Testis (tissue), 5 donors: Measurements from ENCODE around the gene ZNF285. TPM values are rescaled to one million over a fixed set of nuclear protein-coding genes. Genes with fewer than 3 reads are reported as not detected.

Experiments
- DNase-seq: peaks from one replicate; pipeline ENCODE4 v3.0.0-alpha.2; 2019
- H3K27ac ChIP-seq, 2 donors: fragments of 200-600 bp; sonication (generic); one replicate each; pipeline ENCODE4 v1.5.1; 2019
- H3K27me3 ChIP-seq: fragments of 200-600 bp; sonication (generic); one replicate; pipeline ENCODE4 v1.5.1; 2019
- H3K36me3 ChIP-seq: fragments of 200-600 bp; sonication (generic); one replicate; pipeline ENCODE4 v1.5.1; 2017; ENCODE audit warnings: low read depth; ENCODE audit errors: missing control alignments
- H3K4me1 ChIP-seq: fragments of 200-600 bp; sonication (generic); one replicate; pipeline ENCODE4 v1.5.1; 2019
- H3K4me3 ChIP-seq, 2 donors: fragments of 200-600 bp; sonication (generic); one replicate each; pipeline ENCODE4 v1.5.1; 2017 to 2019
- H3K9me3 ChIP-seq: fragments of 200-600 bp; sonication (generic); one replicate; pipeline ENCODE4 v1.5.1; 2017
- CTCF ChIP-seq, 3 experiments: fragments of 450-650 bp in 2 of 3; fragments of 200-600 bp in 1 of 3; sonication (generic) in 1 of 3; IDR thresholded peaks; one replicate each; pipeline ENCODE4 v1.5.1; 2016 to 2019; ENCODE audit warnings: antibody characterized with exemption in 3 of 3, mild to moderate bottlenecking in 2 of 3, moderate library complexity in 1 of 3
- POLR2A ChIP-seq: fragments of 450-650 bp; IDR thresholded peaks from one replicate; pipeline ENCODE4 v1.6.1; 2017; ENCODE audit warnings: antibody characterized with exemption, mild to moderate bottlenecking, moderate library complexity
- WGBS, 2 donors: methylation state at CpG; one replicate each; pipeline ENCODE4 v1.1.5; 2018; 5-methylcytosine and 5-hydroxymethylcytosine counted together
- intact Hi-C: fragments of 100-400 bp; cut with DNase I; formaldehyde crosslinking; loops from one replicate; pipeline ENCODE4 v1.15.1; 2023; ENCODE audit warnings: low total_unique reads
- long read RNA-seq, 2 donors: transcript quantifications; one replicate each; lab custom pipeline, GENCODE V29; 2026
- polyA plus RNA-seq: library from polyadenylated mRNA; stranded (reverse); fragments of 350-450 nt; fragmentation: Illumina TruSeq; extraction: RNeasy Lipid Tissue Mini Kit (QIAGEN cat#74804); gene quantifications from one replicate; pipeline ENCODE4 v1.2.3, GENCODE V29; 2014; ENCODE audit warnings: low read depth, low replicate concordance; ENCODE audit not compliant: insufficient read depth
- total RNA-seq, 2 donors: library from RNA; depleted of rRNA; stranded (reverse); fragments of >200 nt; gene quantifications; one replicate each; pipeline ENCODE4 v1.2.3, GENCODE V29; 2016

Gene ZNF285
- total RNA-seq, result 1 to 10 TPM; 7.1 to 7.9 TPM
- polyA plus RNA-seq, result 5.4 TPM
- long read RNA-seq, donor 1, full-length matches to known transcripts, result 3 of 8 reads
- long read RNA-seq, donor 1, partial matches to known transcripts, result 5 of 8 reads
- long read RNA-seq, donor 1, other reads (novel, unspliced or antisense), result 0 of 8 reads
- long read RNA-seq, donor 2, full-length matches to known transcripts, result 1 of 1 reads
- long read RNA-seq, donor 2, partial matches to known transcripts, result 0 of 1 reads
- long read RNA-seq, donor 2, other reads (novel, unspliced or antisense), result 0 of 1 reads

GRCh38 chr19:44401139-44402115 is at the start of gene ZNF285:
TSS of gene ZNF285 (minus strand) at chr19:44401608. CDS start at chr19:44397213, 4,395 bp downstream.
- peak within 1 kb of the TSS; percentile 60 to 79 for H3K4me3 ChIP-seq
- no peaks in the 10 kb centered on the region for H3K36me3 ChIP-seq
- peak; percentile 96 for DNase-seq
- WGBS, 2 donors, result 3 to 5% methylated on average over 43 of the region's 43 CpGs
- TF ChIP-seq POLR2A, result no peak
- no peak for TF ChIP-seq CTCF (IDR thresholded peaks at IDR 0.05)
- H3K27ac ChIP-seq, result no peak within 1 kb of the TSS
- H3K27me3 ChIP-seq, result no peaks in the 10 kb centered on the region
- peaks cover 4% of the 10 kb centered on the region for H3K4me1 ChIP-seq
- no peaks in the 10 kb centered on the region for H3K9me3 ChIP-seq
- intact Hi-C loops, result no loop called here

GRCh38 chr19:44447916-44448674 is 46.7 kb upstream of the ZNF285 start, which contains the start of gene ZNF229:
TSS of gene ZNF229 (minus strand) at chr19:44448472. CDS start at chr19:44442847, 5,625 bp downstream.
- DNase-seq, result peak; percentile 98
- H3K36me3 ChIP-seq, result no peaks in the 10 kb centered on the region
- H3K4me1 ChIP-seq, result no peaks in the 10 kb centered on the region
- peak within 1 kb of the TSS; percentile 46 to 78 for H3K4me3 ChIP-seq
- no peaks in the 10 kb centered on the region for H3K27me3 ChIP-seq
- no peaks in the 10 kb centered on the region for H3K9me3 ChIP-seq
- intact Hi-C loops, result no loop called here
- TF ChIP-seq CTCF (IDR thresholded peaks at IDR 0.05) (no peak), POLR2A (no peak)
- WGBS, 2 donors, result 3% methylated on average over 37 to 45 of the region's 45 CpGs
- H3K27ac ChIP-seq, result no peak within 1 kb of the TSS

GRCh38 chr19:44438441-44438840 is 37.0 kb upstream of the ZNF285 start:
- no peak for TF ChIP-seq CTCF (IDR thresholded peaks at IDR 0.05)
- no peak for TF ChIP-seq POLR2A
- no peaks in the 10 kb centered on the region for H3K36me3 ChIP-seq
- no peak for DNase-seq

GRCh38 chr19:44435441-44435840 is 34.0 kb upstream of the ZNF285 start:
- Histone ChIP-seq H3K36me3 (no peaks in the 10 kb centered on the region), H3K27ac (no peak overlapping the region), H3K9me3 (no peaks in the 10 kb centered on the region), H3K27me3 (no peaks in the 10 kb centered on the region), H3K4me1 (no peaks in the 10 kb centered on the region), H3K4me3 (no peak overlapping the region)
- intact Hi-C loops, result no loop called here
- 95 to 98% methylated on average over 2 of the region's 2 CpGs for WGBS, 2 donors
- TF ChIP-seq POLR2A (no peak), CTCF (IDR thresholded peaks at IDR 0.05) (no peak)
- DNase-seq, result no peak

More at GRCh38 chr19:44438441-44438840, 37.0 kb upstream of the ZNF285 start:
- 95 to 96% methylated on average over 3 of the region's 3 CpGs for WGBS, 2 donors
- H3K27me3 ChIP-seq, result no peaks in the 10 kb centered on the region
- H3K27ac ChIP-seq, result no peak overlapping the region
- no peak overlapping the region for H3K4me3 ChIP-seq
- no peaks in the 10 kb centered on the region for H3K9me3 ChIP-seq
- no peaks in the 10 kb centered on the region for H3K4me1 ChIP-seq
- intact Hi-C loops, result no loop called here
